ENCODE data around the gene KCND1.

DNA sequence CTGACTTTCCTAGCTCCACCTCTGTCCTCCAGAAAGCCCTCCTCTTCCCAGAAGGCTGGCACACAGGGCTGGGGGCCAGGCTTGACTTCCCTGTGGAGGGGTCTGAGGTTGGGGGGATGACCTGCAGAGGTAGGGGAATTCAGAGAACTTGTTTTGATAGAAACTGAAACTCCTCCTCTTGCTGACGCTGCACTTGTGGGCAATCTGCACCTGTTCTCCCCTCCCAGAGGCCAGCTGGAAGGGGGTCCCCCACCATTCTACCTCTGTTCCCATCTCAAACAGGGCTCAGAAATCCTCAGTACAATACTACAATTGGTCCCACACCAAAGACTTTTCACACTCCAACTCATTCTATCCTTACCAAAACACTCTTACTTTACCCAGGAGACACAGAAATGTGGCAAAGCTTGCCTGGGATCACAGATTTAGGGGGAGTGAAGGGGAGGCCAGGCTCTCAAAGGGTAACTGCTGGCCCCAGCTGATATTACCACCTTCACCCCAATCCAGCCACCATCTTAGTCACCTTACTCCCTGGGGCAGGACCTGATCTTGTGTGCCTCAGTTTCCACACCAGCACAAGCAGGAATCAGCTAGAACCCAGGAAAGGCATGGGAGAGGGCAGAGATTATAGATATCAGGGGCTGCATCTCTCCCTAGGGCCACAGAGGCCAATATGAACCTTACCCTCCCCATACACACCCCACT, 32.8 kb downstream of the KCND1 start:
- TF ChIP-seq POLR2AphosphoS5 (IDR thresholded peaks at IDR 0.05) (peak in 2 of 3 donors; percentile 68 to 80), CTCF (IDR thresholded peaks at IDR 0.05 in 8 of 11, conservative IDR thresholded peaks at IDR 0.05 in 3 of 11) (no peak), POLR2A (IDR thresholded peaks at IDR 0.05) (no peak)

All from spleen (tissue), 7 donors.